ENCODE data around the gene MRGPRF.

MRGPRF gene

GRCh38 chr11:69030301-69030700 is 17.3 kb upstream of the MRGPRF start:
- in situ Hi-C loops (cut with HindIII; ENCODE audit: low sequenced_read_pairs) = no loop called here

- in situ Hi-C loops (cut with HindIII; ENCODE audit: low sequenced_read_pairs) = no loop called here
These were observed 14.8 kb upstream of the MRGPRF start for GRCh38 chr11:69027704-69028372.

- in situ Hi-C loops (cut with HindIII; ENCODE audit: low sequenced_read_pairs) = no loop called here
These were observed 11.5 kb upstream of the MRGPRF start for GRCh38 chr11:69024509-69024908.

- in situ Hi-C loops (cut with HindIII; ENCODE audit: low sequenced_read_pairs) = no loop called here
These were observed 9.2 kb upstream of the MRGPRF start for GRCh38 chr11:69022260-69022659.

- in situ Hi-C loops (cut with HindIII; ENCODE audit: low sequenced_read_pairs) = no loop called here
These were observed 5.9 kb upstream of the MRGPRF start for GRCh38 chr11:69018924-69019323.

GRCh38 chr11:69017951-69018350 is 4.9 kb upstream of the MRGPRF start:
- in situ Hi-C loops (cut with HindIII; ENCODE audit: low sequenced_read_pairs) = no loop called here

GRCh38 chr11:69014898-69015549 is 2.0 kb upstream of the MRGPRF start:
- in situ Hi-C loops (cut with HindIII; ENCODE audit: low sequenced_read_pairs) = no loop called here

- in situ Hi-C loops (cut with HindIII; ENCODE audit: low sequenced_read_pairs) = no loop called here
These were observed 1.2 kb upstream of the MRGPRF start for GRCh38 chr11:69014084-69014851.

- in situ Hi-C loops (cut with HindIII; ENCODE audit: low sequenced_read_pairs) = no loop called here
These were observed 696 bp downstream of the MRGPRF start for GRCh38 chr11:69012092-69013008.

GRCh38 chr11:69011624-69012091 is 1.4 kb downstream of the MRGPRF start:
- in situ Hi-C loops (cut with HindIII; ENCODE audit: low sequenced_read_pairs) = no loop called here

GRCh38 chr11:69010964-69011623 is 2.0 kb downstream of the MRGPRF start:
- in situ Hi-C loops (cut with HindIII; ENCODE audit: low sequenced_read_pairs) = no loop called here

- in situ Hi-C loops (cut with HindIII; ENCODE audit: low sequenced_read_pairs) = no loop called here
These were observed 2.6 kb downstream of the MRGPRF start for GRCh38 chr11:69010361-69010891.

- in situ Hi-C loops (cut with HindIII; ENCODE audit: low sequenced_read_pairs) = no loop called here
These were observed 3.4 kb downstream of the MRGPRF start for GRCh38 chr11:69009441-69010211.

GRCh38 chr11:69008737-69009440 is 4.2 kb downstream of the MRGPRF start:
- in situ Hi-C loops (cut with HindIII; ENCODE audit: low sequenced_read_pairs) = no loop called here

GRCh38 chr11:69007975-69008381 is 5.1 kb downstream of the MRGPRF start:
- in situ Hi-C loops (cut with HindIII; ENCODE audit: low sequenced_read_pairs) = no loop called here

GRCh38 chr11:69006816-69007215 is 6.2 kb downstream of the MRGPRF start:
- in situ Hi-C loops (cut with HindIII; ENCODE audit: low sequenced_read_pairs) = no loop called here

- in situ Hi-C loops (cut with HindIII; ENCODE audit: low sequenced_read_pairs) = no loop called here
These were observed 7.2 kb downstream of the MRGPRF start for GRCh38 chr11:69005631-69006368.

GRCh38 chr11:69005183-69005630 is 7.8 kb downstream of the MRGPRF start:
- in situ Hi-C loops (cut with HindIII; ENCODE audit: low sequenced_read_pairs) = no loop called here
